HepG2 (cell line): Measurements from ENCODE around the gene SP5. TPM values are rescaled to one million over a fixed set of nuclear protein-coding genes. Genes with fewer than 3 reads are reported as not detected.

Experiments used
- ASH2L ChIP-seq: fragments of 300-600, 200-600 bp; sonication (generic); IDR thresholded peaks from 2 replicates; pipeline ENCODE4 v1.7.0; 2017; ENCODE audit warnings: low read depth, mild to moderate bottlenecking, moderate library complexity, mixed read lengths, low read length; ENCODE audit not compliant: insufficient read length
- BCL6 ChIP-seq: IDR thresholded peaks from 2 replicates; pipeline ENCODE4 v1.6.1; 2016; ENCODE audit warnings: missing genetic modification reagents, missing compliant biosample characterization
- CEBPG ChIP-seq: IDR thresholded peaks from 2 replicates; pipeline ENCODE4 v1.6.1; 2016
- FOXA1 ChIP-seq, 2 experiments: fragments of 450-650 bp in 1 of 2; sonication (generic) in 1 of 2; formaldehyde crosslinking in 1 of 2; IDR thresholded peaks; 2 replicates each; pipeline versions ENCODE4 v1.4.0 to v1.6.1; 2016 to 2020; ENCODE audit warnings: missing genetic modification reagents in 1 of 2
- GATAD2A ChIP-seq: IDR thresholded peaks from 2 replicates; pipeline ENCODE4 v1.6.1; 2016
- HMG20B ChIP-seq: conservative IDR thresholded peaks from 2 replicates; pipeline ENCODE4 v1.6.1; 2016; ENCODE audit warnings: missing genetic modification reagents, missing compliant biosample characterization
- IKZF4 ChIP-seq: sonication (generic); formaldehyde crosslinking; IDR thresholded peaks from 2 replicates; pipeline ENCODE4 v1.5.1; 2020; ENCODE audit warnings: borderline replicate concordance, mild to moderate bottlenecking, low read depth, missing genetic modification reagents; ENCODE audit errors: not compliant biosample characterization
- KAT8 ChIP-seq: IDR thresholded peaks from 2 replicates; pipeline ENCODE4 v1.6.1; 2016; ENCODE audit warnings: missing genetic modification reagents, missing compliant biosample characterization
- KLF15 ChIP-seq: sonication (generic); formaldehyde crosslinking; IDR thresholded peaks from 2 replicates; pipeline ENCODE4 v1.8.1; 2023; ENCODE audit warnings: borderline replicate concordance, mild to moderate bottlenecking, inconsistent platforms, missing genetic modification reagents, mixed read lengths
- MTA3 ChIP-seq: sonication (generic); formaldehyde crosslinking; IDR thresholded peaks from 2 replicates; pipeline ENCODE4 v1.4.0; 2020; ENCODE audit warnings: missing genetic modification reagents
- MTF1 ChIP-seq: sonication (generic); formaldehyde crosslinking; IDR thresholded peaks from 2 replicates; pipeline ENCODE4 v1.5.0; 2020; ENCODE audit warnings: missing genetic modification reagents
- MTF2 ChIP-seq: sonication (generic); formaldehyde crosslinking; IDR thresholded peaks from 2 replicates; pipeline ENCODE4 v1.5.0; 2020; ENCODE audit warnings: missing genetic modification reagents, borderline replicate concordance
- NFKBIZ ChIP-seq: IDR thresholded peaks from 2 replicates; pipeline ENCODE4 v1.6.1; 2018; ENCODE audit warnings: missing genetic modification reagents, missing compliant biosample characterization
- SMAD3 ChIP-seq: sonication (generic); formaldehyde crosslinking; IDR thresholded peaks from 2 replicates; pipeline ENCODE4 v1.4.0; 2020; ENCODE audit warnings: missing genetic modification reagents
- TCF7L2 ChIP-seq: IDR thresholded peaks from 2 replicates; pipeline ENCODE4 v1.6.1; 2011; ENCODE audit warnings: mild to moderate bottlenecking, low read depth, low read length, moderate library complexity
- TRIM24 ChIP-seq: sonication (generic); formaldehyde crosslinking; IDR thresholded peaks from 2 replicates; pipeline ENCODE4 v1.8.0; 2022; ENCODE audit warnings: mild to moderate bottlenecking, missing genetic modification reagents
- YY1 ChIP-seq: IDR thresholded peaks from 2 replicates; pipeline ENCODE4 v1.6.1; 2011; ENCODE audit warnings: low read length, low read depth, moderate library complexity, mild to moderate bottlenecking; ENCODE audit not compliant: insufficient read depth, insufficient replicate concordance
- ZBTB7B ChIP-seq: sonication (generic); formaldehyde crosslinking; IDR thresholded peaks from 2 replicates; pipeline ENCODE4 v1.4.0; 2020; ENCODE audit warnings: missing genetic modification reagents
- ZFP41 ChIP-seq: sonication (generic); formaldehyde crosslinking; IDR thresholded peaks from 2 replicates; pipeline ENCODE4 v1.4.0; 2020; ENCODE audit warnings: mild to moderate bottlenecking, missing genetic modification reagents, borderline replicate concordance
- ZFP90 ChIP-seq: sonication (generic); formaldehyde crosslinking; IDR thresholded peaks from 2 replicates; pipeline ENCODE4 v1.8.0; 2022; ENCODE audit warnings: missing genetic modification reagents, mild to moderate bottlenecking, inconsistent platforms, borderline replicate concordance
- ZNF281 ChIP-seq: sonication (generic); formaldehyde crosslinking; IDR thresholded peaks from 2 replicates; pipeline ENCODE4 v1.4.0; 2020; ENCODE audit warnings: missing genetic modification reagents, borderline replicate concordance
- ZNF317 ChIP-seq: sonication (generic); formaldehyde crosslinking; IDR thresholded peaks from 2 replicates; pipeline ENCODE4 v1.5.0; 2020; ENCODE audit warnings: mild to moderate bottlenecking, missing genetic modification reagents
- ZNF331 ChIP-seq: sonication (generic); formaldehyde crosslinking; IDR thresholded peaks from 2 replicates; pipeline ENCODE4 v1.4.0; 2020; ENCODE audit warnings: missing genetic modification reagents
- ZNF567 ChIP-seq: sonication (generic); formaldehyde crosslinking; IDR thresholded peaks from 2 replicates; pipeline ENCODE4 v1.8.1; 2023; ENCODE audit warnings: mild to moderate bottlenecking, missing genetic modification reagents, borderline replicate concordance
- polyA plus RNA-seq, 8 experiments: library from polyadenylated mRNA; depleted of rRNA in 3 of 8; stranded (reverse) in 7 of 8; unstranded in 1 of 8; fragments of >200 nt; fragmentation: Illumina TruSeq in 4 of 8; extraction: Trizol in 4 of 8; gene quantifications; 2 replicates each; pipeline versions ENCODE4 v1.2.1 to v1.2.3, GENCODE V29; 2011 to 2016; ENCODE audit warnings: low read depth in 4 of 8, missing spikeins in 1 of 8, mixed read lengths in 1 of 8; ENCODE audit not compliant: insufficient read depth in 1 of 8
- total RNA-seq, 5 experiments: library from RNA; depleted of rRNA; stranded (reverse); fragments of >200 nt; fragmentation: Illumina TruSeq; extraction: Trizol; gene quantifications; 2 replicates each; pipeline ENCODE4 v1.2.3, GENCODE V29; 2016; ENCODE audit warnings: low read depth in 1 of 5
- TF ChIP-seq, protein P1 (sequence below): sonication (generic); IDR thresholded peaks from 2 replicates; pipeline ENCODE4 v1.6.1; 2016; ENCODE audit warnings: low read depth, borderline replicate concordance
- TF ChIP-seq, protein P2 (sequence below): IDR thresholded peaks from 2 replicates; pipeline ENCODE4 v1.6.1; 2016

The SP5 gene
- total and polyA plus RNA-seq, 2 of the 13 experiments (the other 11 are each of a cell fraction or from before 2014, with no cell fraction given) = 50.8 to 119 TPM

DNA sequence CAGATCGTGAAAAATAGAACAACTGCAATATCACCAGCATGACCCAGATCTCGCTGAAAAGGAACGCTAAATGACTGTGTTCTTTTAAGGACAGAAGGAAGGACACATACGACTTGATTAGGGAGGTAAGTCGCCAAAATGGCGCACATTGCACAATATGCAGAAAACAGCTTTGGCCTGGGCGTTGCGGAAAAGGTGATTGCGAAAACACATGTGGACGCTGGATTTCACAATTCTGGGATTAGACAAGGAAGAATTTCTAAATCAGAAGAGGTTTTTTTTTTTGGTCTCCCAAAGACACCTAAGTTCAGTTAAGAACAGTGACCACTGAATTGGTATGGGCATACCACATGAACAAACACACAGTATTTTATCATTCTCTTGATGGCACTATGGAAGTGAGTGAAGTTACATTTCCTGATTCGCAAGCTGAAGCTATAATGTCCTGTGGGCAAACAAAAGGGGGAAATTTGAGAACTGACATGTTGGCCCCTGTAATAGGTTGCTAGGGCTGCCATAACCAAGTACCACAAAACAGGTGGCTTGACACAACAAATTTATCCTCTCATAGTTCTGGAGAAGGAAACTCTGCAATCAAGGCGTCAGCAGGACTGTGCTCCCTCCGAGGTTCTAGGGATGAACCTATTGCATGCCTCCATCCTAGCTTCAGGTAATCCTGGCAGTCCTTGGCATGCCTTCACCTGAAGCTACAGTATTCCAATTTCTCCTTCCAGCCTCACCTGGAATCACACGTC, 29.3 kb downstream of the SP5 start (continued):
- TF ChIP-seq ZNF281 = peak; percentile 59; the same call in 1 of the 2 replicates
- peak; percentile 74 for TF ChIP-seq NFKBIZ (CRISPR knock-in tag)
- TF ChIP-seq TRIM24 = peak; percentile 97
- TF ChIP-seq ZNF317 = no peak
- peak; percentile 100 for TF ChIP-seq CEBPG (CRISPR knock-in tag)
- 0 out of 2 replicates have a peak, but pooled peaks have one; percentile 58 for TF ChIP-seq ZFP90
- TF ChIP-seq HMG20B (CRISPR knock-in tag) = 0 out of 2 replicates have a peak, but pooled peaks have one; percentile 63
- no peak for TF ChIP-seq ZFP41 (CRISPR knock-in tag)
- peak; percentile 97 for TF ChIP-seq ZNF331
- TF ChIP-seq KAT8 = peak; percentile 89
- 0 out of 2 replicates have a peak, but pooled peaks have one; percentile 15 for TF ChIP-seq ZNF567 (CRISPR knock-in tag)
- TF ChIP-seq ZBTB7B (CRISPR knock-in tag) = 0 out of 2 replicates have a peak, but pooled peaks have one; percentile 63
- TF ChIP-seq FOXA1 (IDR thresholded peaks at IDR 0.05) = no peak
- peak; percentile 49 for TF ChIP-seq FOXA1 (CRISPR knock-in tag; IDR thresholded peaks at IDR 0.05)
- no peak for TF ChIP-seq TCF7L2
- TF ChIP-seq MTF1 = no peak
- 0 out of 2 replicates have a peak, but pooled peaks have one; percentile 67 for TF ChIP-seq MTF2 (CRISPR knock-in tag)
- TF ChIP-seq MTA3 (CRISPR knock-in tag) = no peak
- TF ChIP-seq ASH2L = peak; percentile 54
- peak; percentile 68 for TF ChIP-seq BCL6 (CRISPR knock-in tag)
- TF ChIP-seq SMAD3 = peak; percentile 90
- TF ChIP-seq, protein P1, sequence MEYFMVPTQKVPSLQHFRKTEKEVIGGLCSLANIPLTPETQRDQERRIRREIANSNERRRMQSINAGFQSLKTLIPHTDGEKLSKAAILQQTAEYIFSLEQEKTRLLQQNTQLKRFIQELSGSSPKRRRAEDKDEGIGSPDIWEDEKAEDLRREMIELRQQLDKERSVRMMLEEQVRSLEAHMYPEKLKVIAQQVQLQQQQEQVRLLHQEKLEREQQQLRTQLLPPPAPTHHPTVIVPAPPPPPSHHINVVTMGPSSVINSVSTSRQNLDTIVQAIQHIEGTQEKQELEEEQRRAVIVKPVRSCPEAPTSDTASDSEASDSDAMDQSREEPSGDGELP = peak; percentile 60; the same call in 1 of the 2 replicates
- TF ChIP-seq IKZF4 (CRISPR knock-in tag) = peak; percentile 38
- TF ChIP-seq, protein P2, sequence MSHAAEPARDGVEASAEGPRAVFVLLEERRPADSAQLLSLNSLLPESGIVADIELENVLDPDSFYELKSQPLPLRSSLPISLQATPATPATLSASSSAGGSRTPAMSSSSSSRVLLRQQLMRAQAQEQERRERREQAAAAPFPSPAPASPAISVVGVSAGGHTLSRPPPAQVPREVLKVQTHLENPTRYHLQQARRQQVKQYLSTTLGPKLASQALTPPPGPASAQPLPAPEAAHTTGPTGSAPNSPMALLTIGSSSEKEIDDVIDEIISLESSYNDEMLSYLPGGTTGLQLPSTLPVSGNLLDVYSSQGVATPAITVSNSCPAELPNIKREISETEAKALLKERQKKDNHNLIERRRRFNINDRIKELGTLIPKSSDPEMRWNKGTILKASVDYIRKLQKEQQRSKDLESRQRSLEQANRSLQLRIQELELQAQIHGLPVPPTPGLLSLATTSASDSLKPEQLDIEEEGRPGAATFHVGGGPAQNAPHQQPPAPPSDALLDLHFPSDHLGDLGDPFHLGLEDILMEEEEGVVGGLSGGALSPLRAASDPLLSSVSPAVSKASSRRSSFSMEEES (CRISPR knock-in tag) = peak; percentile 78
- TF ChIP-seq YY1 = peak; percentile 88
- TF ChIP-seq KLF15 (CRISPR knock-in tag) = no peak
- TF ChIP-seq GATAD2A (CRISPR knock-in tag) = peak; percentile 95
